SK-N-SH (cell line): ENCODE results near the gene NTN1.

Experiments
- CTCF ChIP-seq: fragments of 200-600 bp; sonication (generic); IDR thresholded peaks from 2 replicates; pipeline ENCODE4 v1.6.1; 2017; ENCODE audit warnings: antibody characterized with exemption, mild to moderate bottlenecking, moderate library complexity
- GATA2 ChIP-seq: sonication (generic); formaldehyde crosslinking; IDR thresholded peaks from 2 replicates; pipeline ENCODE4 v1.5.0; 2020; ENCODE audit warnings: mild to moderate bottlenecking, missing genetic modification reagents
- RFX5 ChIP-seq: IDR thresholded peaks from 2 replicates; pipeline ENCODE4 v1.6.1; 2012; ENCODE audit warnings: mild to moderate bottlenecking, improper control_type of control experiment, low read length
- SIN3A ChIP-seq: IDR thresholded peaks from 2 replicates; pipeline ENCODE4 v1.6.1; 2012; ENCODE audit warnings: low read depth, mild to moderate bottlenecking, low read length, moderate library complexity, borderline replicate concordance

- no peak for TF ChIP-seq CTCF
- TF ChIP-seq RFX5: no peak
- TF ChIP-seq SIN3A: no peak
- no peak for TF ChIP-seq GATA2 (CRISPR knock-in tag)
Observed at GRCh38 chr17:9003355-9004131, 17.8 kb upstream of the NTN1 start.
